Measurements from ENCODE around the gene DCUN1D3.

Gene DCUN1D3

DNA sequence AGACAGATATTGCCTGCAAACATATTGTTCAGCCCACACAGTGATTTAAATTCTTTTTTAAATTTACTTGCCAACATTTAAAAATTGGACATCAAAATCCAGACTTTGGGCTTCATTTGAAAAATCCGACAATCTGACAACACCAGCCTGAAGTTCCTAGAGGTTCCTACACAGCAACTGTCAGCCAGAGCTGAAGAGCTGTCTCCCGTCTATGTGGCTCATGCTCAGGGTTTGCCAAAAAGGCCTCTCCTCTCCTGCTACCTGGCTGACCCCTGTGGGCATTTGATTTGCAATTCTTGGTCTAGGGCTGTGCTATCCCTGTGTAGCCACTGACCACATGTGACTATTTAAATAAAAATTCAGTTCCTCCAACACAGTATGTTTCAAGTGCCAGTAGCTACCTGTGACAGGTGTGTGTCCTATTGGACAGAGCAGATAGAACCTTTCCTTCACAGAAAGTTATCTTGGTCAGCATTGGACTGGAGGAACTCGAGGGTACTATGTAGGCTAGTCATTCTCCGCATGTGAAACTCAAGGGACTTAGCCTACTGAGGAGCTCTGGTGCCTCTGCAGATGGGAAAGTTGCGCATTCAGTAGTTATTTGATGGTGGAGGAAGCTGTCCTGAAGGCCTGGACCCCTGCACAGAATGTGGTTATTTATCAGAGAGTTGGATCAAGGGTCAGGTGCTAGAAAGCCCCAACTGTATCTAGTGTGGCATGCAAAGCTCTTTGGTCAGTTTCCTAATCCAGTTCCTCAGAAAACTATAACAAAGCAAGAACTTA, 3.1 kb upstream of the DCUN1D3 start:
- no peak for DNase-seq (ENCODE audit: low read depth, low spot score)
- no CpG with 5 or more reads among the region's 5 CpGs for WGBS (ENCODE audit: insufficient coverage, insufficient read length)
- Histone ChIP-seq H3K36me3 (ENCODE audit: control insufficient read depth, insufficient read depth, low read length) (no peaks in the 10 kb centered on the region), H3K27ac (ENCODE audit: low read length) (no peak overlapping the region), H3K9me3 (ENCODE audit: control insufficient read depth, insufficient read depth, low read length) (no peaks in the 10 kb centered on the region), H3K4me3 (ENCODE audit: low read length) (no peak overlapping the region), H3K4me1 (ENCODE audit: control insufficient read depth, insufficient read depth, low read length) (0 out of 2 replicates have a peak, but pooled peaks cover 1% of the 10 kb centered on the region), H3K27me3 (ENCODE audit: control insufficient read depth, insufficient read depth, low read length) (no peaks in the 10 kb centered on the region)

DNA sequence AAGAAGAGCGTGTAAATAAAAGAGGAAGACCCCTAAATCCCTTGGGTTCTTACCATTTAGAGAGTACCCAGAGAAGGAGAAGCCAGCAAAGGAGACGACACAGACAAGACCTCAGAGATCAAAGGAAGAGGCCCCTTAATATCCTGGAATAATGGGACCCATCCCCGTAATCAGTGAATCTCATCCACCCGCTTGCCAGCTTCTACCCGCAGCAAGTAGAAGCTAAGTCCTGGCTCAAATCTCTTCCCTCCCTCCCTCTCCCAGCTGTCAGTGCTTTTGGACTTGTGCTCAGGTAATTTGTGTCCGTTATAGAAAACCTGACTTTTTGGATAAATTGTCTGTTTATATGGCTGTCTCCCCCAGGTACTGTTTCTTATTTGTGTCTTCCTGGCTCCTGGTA, 2.3 kb upstream of the DCUN1D3 start:
- Histone ChIP-seq H3K27me3 (ENCODE audit: control insufficient read depth, insufficient read depth, low read length) (no peaks in the 10 kb centered on the region), H3K4me1 (ENCODE audit: control insufficient read depth, insufficient read depth, low read length) (0 out of 2 replicates have a peak, but pooled peaks cover 1% of the 10 kb centered on the region), H3K27ac (ENCODE audit: low read length) (no peak overlapping the region), H3K4me3 (ENCODE audit: low read length) (no peak overlapping the region), H3K36me3 (ENCODE audit: control insufficient read depth, insufficient read depth, low read length) (no peaks in the 10 kb centered on the region), H3K9me3 (ENCODE audit: control insufficient read depth, insufficient read depth, low read length) (no peaks in the 10 kb centered on the region)
- WGBS (ENCODE audit: insufficient coverage, insufficient read length) = no CpG with 5 or more reads among the region's 6 CpGs
- no peak for DNase-seq (ENCODE audit: low read depth, low spot score)

DNA sequence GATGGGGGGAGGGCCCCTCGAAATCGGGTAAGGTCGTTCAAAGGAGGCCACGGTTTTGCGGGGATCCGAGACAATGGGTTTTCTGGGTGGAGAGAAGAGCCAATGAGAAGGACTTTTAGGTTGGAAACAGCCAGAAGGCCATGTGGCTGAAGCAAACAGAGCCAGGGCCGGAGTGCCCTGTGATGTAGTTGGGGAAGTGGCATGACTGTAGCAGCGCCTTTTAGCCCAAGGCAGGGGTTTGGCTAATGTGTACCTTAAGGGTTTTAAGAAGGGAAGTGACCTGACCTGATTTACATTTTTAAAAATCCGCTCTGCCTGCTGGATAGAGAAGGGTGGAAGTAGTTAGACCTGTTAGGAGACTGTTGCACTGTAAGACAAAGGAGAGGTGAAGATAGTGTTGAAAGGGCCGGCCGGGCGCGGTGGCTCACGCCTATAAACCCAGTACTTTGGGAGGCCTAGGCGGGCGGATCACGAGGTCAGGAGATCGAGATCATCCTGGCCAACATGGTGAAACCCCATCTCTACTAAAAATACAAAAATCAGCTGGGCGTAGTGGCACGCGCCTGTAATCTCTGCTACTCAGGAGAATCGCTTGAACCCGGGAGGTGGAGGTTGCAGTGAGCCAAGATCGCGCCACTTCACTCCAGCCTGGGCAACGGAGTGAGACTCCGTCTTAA, 1.4 kb upstream of the DCUN1D3 start:
- Histone ChIP-seq H3K4me1 (ENCODE audit: control insufficient read depth, insufficient read depth, low read length) (0 out of 2 replicates have a peak, but pooled peaks cover 1% of the 10 kb centered on the region), H3K27ac (ENCODE audit: low read length) (no peak overlapping the region), H3K36me3 (ENCODE audit: control insufficient read depth, insufficient read depth, low read length) (no peaks in the 10 kb centered on the region; the same call in 1 of the 2 replicates), H3K27me3 (ENCODE audit: control insufficient read depth, insufficient read depth, low read length) (no peaks in the 10 kb centered on the region), H3K4me3 (ENCODE audit: low read length) (peak overlapping the region; percentile 86; the same call in 1 of the 2 replicates), H3K9me3 (ENCODE audit: control insufficient read depth, insufficient read depth, low read length) (no peaks in the 10 kb centered on the region)
- WGBS (ENCODE audit: insufficient coverage, insufficient read length) = no CpG with 5 or more reads among the region's 27 CpGs
- DNase-seq (ENCODE audit: low read depth, low spot score) = no peak

DNA sequence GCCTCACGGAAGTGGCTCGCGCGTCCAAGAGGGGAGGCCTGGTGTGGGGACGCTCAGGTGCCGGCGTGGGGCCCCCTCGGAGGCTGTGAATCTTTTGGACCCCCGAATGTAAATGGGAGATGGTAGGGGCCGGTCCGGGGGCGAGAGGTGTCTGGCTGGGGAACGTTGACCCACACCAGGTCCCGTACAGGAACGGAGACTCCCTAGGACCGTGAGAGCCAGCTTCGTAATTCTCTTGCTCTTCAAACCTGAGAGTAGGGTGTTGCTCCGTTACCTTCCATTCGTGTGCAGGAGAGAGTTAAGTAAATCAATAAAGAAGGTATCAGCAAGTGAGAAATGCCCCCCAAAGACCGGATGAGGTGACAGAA, 894 bp upstream of the DCUN1D3 start:
- H3K9me3 ChIP-seq (ENCODE audit: control insufficient read depth, insufficient read depth, low read length) = no peaks in the 10 kb centered on the region
- no peaks in the 10 kb centered on the region for H3K27me3 ChIP-seq (ENCODE audit: control insufficient read depth, insufficient read depth, low read length)
- DNase-seq (ENCODE audit: low read depth, low spot score) = no peak
- no peaks in the 10 kb centered on the region; the same call in 1 of the 2 replicates for H3K36me3 ChIP-seq (ENCODE audit: control insufficient read depth, insufficient read depth, low read length)
- H3K4me3 ChIP-seq (ENCODE audit: low read length) = peak overlapping the region; percentile 86
- no CpG with 5 or more reads among the region's 20 CpGs for WGBS (ENCODE audit: insufficient coverage, insufficient read length)
- no peak overlapping the region for H3K27ac ChIP-seq (ENCODE audit: low read length)
- 0 out of 2 replicates have a peak, but pooled peaks cover 1% of the 10 kb centered on the region for H3K4me1 ChIP-seq (ENCODE audit: control insufficient read depth, insufficient read depth, low read length)

DNA sequence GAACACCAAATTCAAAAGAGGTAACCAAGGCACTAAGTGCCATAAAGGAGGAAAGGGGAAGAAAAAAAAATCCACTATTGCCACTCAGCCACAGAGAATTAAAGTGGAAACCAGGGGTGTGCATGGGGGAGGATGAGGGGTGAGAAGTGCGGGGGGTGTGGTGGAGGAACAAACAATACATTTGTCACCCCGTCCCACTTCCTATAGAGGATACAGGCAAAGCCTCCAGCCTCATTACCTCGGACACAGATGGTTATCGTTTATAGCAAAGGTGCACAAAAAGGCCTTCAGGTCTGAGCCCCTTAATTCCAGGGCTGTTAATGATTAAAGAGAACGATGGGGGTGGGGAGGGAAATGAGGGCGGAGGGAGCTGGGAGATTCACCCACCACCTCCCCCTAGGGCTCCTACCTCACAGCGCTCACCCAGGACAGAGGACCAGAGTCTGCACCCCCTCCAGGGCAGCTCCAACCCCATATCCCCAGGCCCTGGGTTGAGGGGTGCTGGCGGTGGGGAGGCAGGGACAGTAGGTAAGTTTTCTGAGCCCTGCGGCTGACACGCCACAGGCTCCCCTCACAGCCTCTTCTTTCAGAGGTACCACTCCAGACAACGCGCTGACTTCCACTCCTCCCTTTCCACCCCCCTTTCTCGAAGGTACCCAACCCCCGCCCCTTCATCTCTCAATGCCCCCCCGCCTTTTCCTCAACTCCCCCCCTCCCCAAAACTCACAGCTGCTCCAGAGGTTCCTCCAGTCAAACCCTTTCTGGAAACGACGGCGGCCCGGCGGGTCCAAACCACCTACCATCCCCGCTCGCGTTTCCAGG, 470 bp downstream of the DCUN1D3 start:
- 0 out of 2 replicates have a peak, but pooled peaks cover 1% of the 10 kb centered on the region for H3K4me1 ChIP-seq (ENCODE audit: control insufficient read depth, insufficient read depth, low read length)
- DNase-seq (ENCODE audit: low read depth, low spot score) = no peak
- no peak overlapping the region for H3K27ac ChIP-seq (ENCODE audit: low read length)
- no peaks in the 10 kb centered on the region for H3K9me3 ChIP-seq (ENCODE audit: control insufficient read depth, insufficient read depth, low read length)
- no peaks in the 10 kb centered on the region for H3K27me3 ChIP-seq (ENCODE audit: control insufficient read depth, insufficient read depth, low read length)
- H3K36me3 ChIP-seq (ENCODE audit: control insufficient read depth, insufficient read depth, low read length) = no peaks in the 10 kb centered on the region; the same call in 1 of the 2 replicates
- peak overlapping the region; percentile 89; the same call in 1 of the 2 replicates for H3K4me3 ChIP-seq (ENCODE audit: low read length)
- WGBS (ENCODE audit: insufficient coverage, insufficient read length) = no CpG with 5 or more reads among the region's 23 CpGs

DNA sequence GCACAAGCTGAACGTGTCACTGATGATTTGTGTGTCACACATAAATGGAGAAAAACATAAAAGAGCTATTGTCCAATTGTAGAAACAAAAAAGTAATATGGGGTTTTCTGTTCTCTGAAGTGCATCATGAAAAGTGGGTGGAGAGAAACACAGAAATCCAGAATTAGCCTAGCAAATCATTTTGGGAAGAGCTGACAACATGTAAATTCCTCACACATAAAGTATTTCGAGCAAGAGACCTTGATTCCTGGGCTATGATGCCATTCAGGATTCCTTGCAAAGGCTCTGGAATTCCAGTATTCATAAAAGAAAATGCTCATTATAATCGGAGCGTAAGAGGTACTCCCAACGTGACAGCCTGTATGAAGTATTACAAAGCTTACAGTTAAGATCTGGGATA, 1.1 kb downstream of the DCUN1D3 start:
- H3K36me3 ChIP-seq (ENCODE audit: control insufficient read depth, insufficient read depth, low read length) = no peaks in the 10 kb centered on the region; the same call in 1 of the 2 replicates
- H3K27ac ChIP-seq (ENCODE audit: low read length) = no peak overlapping the region
- peak overlapping the region; percentile 89; the same call in 1 of the 2 replicates for H3K4me3 ChIP-seq (ENCODE audit: low read length)
- H3K4me1 ChIP-seq (ENCODE audit: control insufficient read depth, insufficient read depth, low read length) = 0 out of 2 replicates have a peak, but pooled peaks cover 1% of the 10 kb centered on the region
- H3K27me3 ChIP-seq (ENCODE audit: control insufficient read depth, insufficient read depth, low read length) = no peaks in the 10 kb centered on the region
- DNase-seq (ENCODE audit: low read depth, low spot score) = no peak
- WGBS (ENCODE audit: insufficient coverage, insufficient read length) = no CpG with 5 or more reads among the region's 5 CpGs
- H3K9me3 ChIP-seq (ENCODE audit: control insufficient read depth, insufficient read depth, low read length) = no peaks in the 10 kb centered on the region

DNA sequence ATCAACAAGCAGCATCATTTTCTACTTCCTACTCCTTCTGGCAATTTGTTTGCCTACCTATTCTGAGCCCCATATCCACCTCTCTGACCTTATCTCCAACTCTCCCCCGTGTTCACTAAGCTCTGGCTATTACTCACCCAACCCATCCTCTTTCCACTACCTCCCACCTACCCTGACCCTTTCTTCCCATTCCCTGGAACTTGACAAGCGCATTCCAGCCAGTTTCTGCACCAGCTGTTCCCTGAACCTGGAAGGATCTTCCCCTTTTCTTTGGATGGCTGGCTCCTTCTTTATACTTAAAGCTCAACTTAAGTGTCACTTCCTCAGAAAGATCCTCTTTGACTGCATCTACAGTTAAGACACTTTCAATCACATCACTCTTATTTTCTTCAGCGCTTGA, 2.2 kb downstream of the DCUN1D3 start:
- H3K36me3 ChIP-seq (ENCODE audit: control insufficient read depth, insufficient read depth, low read length) = no peaks in the 10 kb centered on the region; the same call in 1 of the 2 replicates
- H3K4me1 ChIP-seq (ENCODE audit: control insufficient read depth, insufficient read depth, low read length) = 0 out of 2 replicates have a peak, but pooled peaks cover 1% of the 10 kb centered on the region
- no peak overlapping the region for H3K4me3 ChIP-seq (ENCODE audit: low read length)
- H3K27ac ChIP-seq (ENCODE audit: low read length) = no peak overlapping the region
- no peak for DNase-seq (ENCODE audit: low read depth, low spot score)
- WGBS (ENCODE audit: insufficient coverage, insufficient read length) = no CpG with 5 or more reads among the region's 3 CpGs
- H3K9me3 ChIP-seq (ENCODE audit: control insufficient read depth, insufficient read depth, low read length) = no peaks in the 10 kb centered on the region
- H3K27me3 ChIP-seq (ENCODE audit: control insufficient read depth, insufficient read depth, low read length) = no peaks in the 10 kb centered on the region

DNA sequence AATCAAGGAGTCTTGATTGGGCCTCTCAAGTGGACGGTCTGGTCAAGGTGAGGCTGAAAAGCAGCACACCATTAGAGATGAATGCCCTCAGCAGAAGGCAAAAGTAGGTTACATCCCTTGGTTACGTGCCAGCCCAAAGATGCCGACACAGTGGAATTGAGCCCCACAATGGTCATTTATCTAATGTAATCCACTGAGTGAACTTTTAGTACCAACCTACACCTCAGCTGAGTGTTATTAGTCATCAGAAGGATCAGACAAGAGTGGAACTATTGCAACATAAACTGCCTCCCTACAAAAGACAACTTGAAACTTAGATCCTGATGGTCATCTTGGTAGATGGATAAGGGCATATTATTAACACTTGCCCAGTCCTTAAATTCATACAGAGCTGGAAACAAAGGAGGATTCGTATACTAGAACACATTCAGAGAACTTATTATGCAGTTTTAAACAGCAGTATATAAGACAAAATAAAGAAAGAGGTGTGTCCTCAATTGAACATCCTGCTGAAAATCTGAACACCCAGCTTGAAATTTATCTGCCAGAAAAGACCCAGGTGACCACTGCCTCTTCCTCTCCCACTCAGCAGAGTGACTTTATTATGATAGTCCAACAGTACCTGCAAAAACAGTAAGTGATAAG, 2.8 kb downstream of the DCUN1D3 start:
- Histone ChIP-seq H3K36me3 (ENCODE audit: control insufficient read depth, insufficient read depth, low read length) (no peaks in the 10 kb centered on the region; the same call in 1 of the 2 replicates), H3K27me3 (ENCODE audit: control insufficient read depth, insufficient read depth, low read length) (no peaks in the 10 kb centered on the region), H3K4me1 (ENCODE audit: control insufficient read depth, insufficient read depth, low read length) (0 out of 2 replicates have a peak, but pooled peaks cover under 1% of the 10 kb centered on the region), H3K9me3 (ENCODE audit: control insufficient read depth, insufficient read depth, low read length) (no peaks in the 10 kb centered on the region), H3K4me3 (ENCODE audit: low read length) (no peak overlapping the region), H3K27ac (ENCODE audit: low read length) (no peak overlapping the region)
- DNase-seq (ENCODE audit: low read depth, low spot score) = no peak
- no CpG with 5 or more reads among the region's 4 CpGs for WGBS (ENCODE audit: insufficient coverage, insufficient read length)

DNA sequence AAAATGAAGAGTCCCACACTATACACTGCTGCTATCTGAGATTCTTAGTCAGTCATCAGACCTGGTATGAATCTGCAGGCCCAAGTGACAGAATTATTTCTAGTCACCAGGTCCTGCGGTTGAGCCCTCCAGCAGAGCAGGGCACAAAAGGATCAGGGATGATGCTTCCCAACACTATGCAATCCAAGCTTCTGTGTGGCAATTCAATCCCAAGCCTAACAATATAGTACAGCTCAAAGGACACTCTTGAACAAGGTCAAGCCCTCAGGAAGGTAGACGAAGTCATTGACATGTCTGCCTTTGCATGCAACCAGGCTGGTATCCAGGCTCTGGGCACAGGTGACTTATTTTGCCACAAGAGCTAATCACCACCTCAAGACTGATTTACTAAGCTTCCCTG, 5.8 kb downstream of the DCUN1D3 start:
- H3K4me3 ChIP-seq (ENCODE audit: low read length) = no peak overlapping the region
- whole genome bisulfite sequencing (ENCODE audit: insufficient coverage, insufficient read length) = no CpG with 5 or more reads among the region's 2 CpGs
- H3K27ac ChIP-seq (ENCODE audit: low read length) = no peak overlapping the region
- H3K9me3 ChIP-seq (ENCODE audit: control insufficient read depth, insufficient read depth, low read length) = no peaks in the 10 kb centered on the region
- H3K4me1 ChIP-seq (ENCODE audit: control insufficient read depth, insufficient read depth, low read length) = no peaks in the 10 kb centered on the region
- no peaks in the 10 kb centered on the region; the same call in 1 of the 2 replicates for H3K36me3 ChIP-seq (ENCODE audit: control insufficient read depth, insufficient read depth, low read length)
- H3K27me3 ChIP-seq (ENCODE audit: control insufficient read depth, insufficient read depth, low read length) = no peaks in the 10 kb centered on the region
- no peak for DNase-seq (ENCODE audit: low read depth, low spot score)
